Subcutaneous adipose tissue (tissue), 4 donors: Measurements from ENCODE around the gene SEMA3C. TPM values are rescaled to one million over a fixed set of nuclear protein-coding genes. Genes with fewer than 3 reads are reported as not detected.

Experiments
- total RNA-seq, 4 donors: library from RNA; depleted of rRNA; stranded (reverse); fragments of >200 nt; gene quantifications; one replicate each; pipeline ENCODE4 v1.1.0, GENCODE V29; 2016
- TF ChIP-seq, protein P1 (sequence below): fragments of 450-650 bp; IDR thresholded peaks from one replicate; pipeline ENCODE4 v1.5.1; 2016; ENCODE audit warnings: low read depth, mild to moderate bottlenecking, control low read depth, antibody characterized with exemption, moderate library complexity

SEMA3C gene
- total RNA-seq, 4 donors from 2014 or later: 57.3 to 174 (median 96.9) TPM

DNA sequence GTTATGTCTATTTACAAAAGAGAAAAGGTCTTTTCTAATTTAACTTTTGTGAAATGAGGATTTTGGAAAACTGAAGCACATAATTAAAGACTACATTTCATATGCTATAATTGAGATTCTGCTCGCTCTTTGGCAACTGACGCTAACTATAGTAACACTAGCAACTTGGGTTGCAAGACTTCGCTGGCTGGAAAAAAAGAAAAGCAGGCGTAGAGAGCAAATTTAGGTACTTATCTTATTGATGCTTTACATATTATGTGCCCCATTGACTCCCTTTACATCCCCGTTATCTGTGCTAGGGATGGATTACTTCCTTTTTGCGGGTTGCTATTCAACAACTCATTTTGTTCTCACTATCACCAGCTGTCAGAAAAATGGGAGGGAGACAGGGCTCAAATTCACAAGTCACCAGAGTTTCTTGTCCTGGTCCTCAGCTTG, 10.5 kb downstream of the SEMA3C start:
- TF ChIP-seq, protein P1, sequence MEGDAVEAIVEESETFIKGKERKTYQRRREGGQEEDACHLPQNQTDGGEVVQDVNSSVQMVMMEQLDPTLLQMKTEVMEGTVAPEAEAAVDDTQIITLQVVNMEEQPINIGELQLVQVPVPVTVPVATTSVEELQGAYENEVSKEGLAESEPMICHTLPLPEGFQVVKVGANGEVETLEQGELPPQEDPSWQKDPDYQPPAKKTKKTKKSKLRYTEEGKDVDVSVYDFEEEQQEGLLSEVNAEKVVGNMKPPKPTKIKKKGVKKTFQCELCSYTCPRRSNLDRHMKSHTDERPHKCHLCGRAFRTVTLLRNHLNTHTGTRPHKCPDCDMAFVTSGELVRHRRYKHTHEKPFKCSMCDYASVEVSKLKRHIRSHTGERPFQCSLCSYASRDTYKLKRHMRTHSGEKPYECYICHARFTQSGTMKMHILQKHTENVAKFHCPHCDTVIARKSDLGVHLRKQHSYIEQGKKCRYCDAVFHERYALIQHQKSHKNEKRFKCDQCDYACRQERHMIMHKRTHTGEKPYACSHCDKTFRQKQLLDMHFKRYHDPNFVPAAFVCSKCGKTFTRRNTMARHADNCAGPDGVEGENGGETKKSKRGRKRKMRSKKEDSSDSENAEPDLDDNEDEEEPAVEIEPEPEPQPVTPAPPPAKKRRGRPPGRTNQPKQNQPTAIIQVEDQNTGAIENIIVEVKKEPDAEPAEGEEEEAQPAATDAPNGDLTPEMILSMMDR: no peak

DNA sequence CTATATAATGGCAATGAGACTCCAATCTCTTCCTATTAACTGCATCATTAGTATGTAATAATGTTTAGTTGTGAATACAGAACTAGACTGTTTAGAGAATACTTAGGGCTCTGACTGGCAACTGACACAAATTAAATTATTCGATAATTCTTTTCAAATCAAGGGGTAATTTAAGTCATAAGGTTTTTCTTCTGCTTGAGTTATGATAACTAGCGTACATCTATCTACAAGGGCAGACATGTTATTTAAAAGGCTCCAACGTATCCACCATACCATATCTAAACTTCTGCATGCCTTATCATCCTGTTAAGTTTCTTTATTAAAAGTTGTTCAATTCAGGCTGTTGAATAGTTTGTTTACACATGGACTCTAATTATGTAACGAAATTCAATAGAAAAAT, 11.2 kb downstream of the SEMA3C start:
- TF ChIP-seq, protein P1: no peak

DNA sequence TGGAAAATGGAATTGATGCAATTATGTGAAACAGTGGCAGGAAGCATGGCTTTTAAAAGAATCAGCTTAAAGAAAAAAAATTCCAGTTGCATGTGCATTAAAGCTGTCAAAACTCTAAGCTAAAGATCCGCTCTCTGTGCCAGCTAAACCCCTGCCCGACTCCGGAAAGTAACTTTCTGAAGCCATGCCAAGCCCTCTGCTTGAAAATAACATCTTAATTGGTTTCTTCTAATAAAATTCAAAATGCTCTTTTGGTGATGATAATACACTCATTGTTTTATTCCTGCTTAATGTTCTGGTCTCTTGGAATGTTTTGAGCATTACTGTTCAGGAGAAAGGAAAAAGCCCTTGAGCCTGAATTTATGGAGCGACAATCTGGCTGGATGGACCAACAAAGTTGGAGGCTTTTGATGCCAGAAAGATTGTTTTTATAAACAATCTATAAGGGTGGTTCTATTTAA, 11.7 kb downstream of the SEMA3C start:
- TF ChIP-seq, protein P1: no peak

DNA sequence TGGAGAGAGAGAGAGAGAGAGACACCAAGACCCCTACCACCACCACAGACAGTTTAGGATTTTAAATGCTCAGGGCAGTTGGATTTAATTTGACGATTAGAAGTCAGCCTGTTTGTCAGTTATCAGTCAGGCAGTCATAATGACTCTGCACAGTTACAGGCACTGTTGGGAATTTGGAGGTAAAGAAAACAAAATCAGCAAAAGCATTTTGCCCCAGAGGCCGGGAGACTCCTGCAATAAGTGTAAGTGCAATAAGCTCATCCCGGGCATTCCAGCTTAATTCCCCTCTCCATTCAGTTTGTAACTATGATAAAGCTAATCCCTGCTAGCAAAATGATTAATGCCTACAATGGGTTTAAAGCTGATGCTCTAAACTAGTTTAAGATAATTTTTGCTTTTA, 13.5 kb downstream of the SEMA3C start:
- TF ChIP-seq, protein P1: no peak

DNA sequence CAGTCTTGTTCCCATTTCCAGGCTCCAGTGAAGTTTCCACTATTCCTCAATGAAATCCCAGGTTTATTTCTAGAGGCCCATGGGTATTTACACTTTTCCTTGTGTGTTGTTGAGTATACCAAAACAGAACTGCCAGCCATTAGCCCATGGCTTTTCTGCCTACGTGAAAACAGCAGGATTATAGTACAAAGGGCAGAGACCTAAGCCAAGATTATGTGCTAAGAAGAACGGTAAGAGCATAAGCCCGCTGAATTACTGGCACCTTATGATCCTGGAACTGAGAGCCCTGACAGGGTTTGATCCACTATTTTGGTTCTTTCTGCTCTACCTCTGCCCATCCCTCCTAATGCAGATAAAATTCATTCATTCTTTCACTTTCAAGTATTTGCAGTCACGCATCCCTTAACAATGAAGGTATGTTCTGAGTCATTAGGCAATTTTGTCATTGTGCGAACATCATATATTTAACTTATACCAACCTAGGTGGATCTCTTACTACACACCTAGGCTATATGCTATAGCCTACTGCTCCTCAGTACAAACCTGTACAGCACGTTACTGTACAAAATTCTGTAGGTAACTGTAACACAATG, 16.0 kb downstream of the SEMA3C start:
- TF ChIP-seq, protein P1: no peak

DNA sequence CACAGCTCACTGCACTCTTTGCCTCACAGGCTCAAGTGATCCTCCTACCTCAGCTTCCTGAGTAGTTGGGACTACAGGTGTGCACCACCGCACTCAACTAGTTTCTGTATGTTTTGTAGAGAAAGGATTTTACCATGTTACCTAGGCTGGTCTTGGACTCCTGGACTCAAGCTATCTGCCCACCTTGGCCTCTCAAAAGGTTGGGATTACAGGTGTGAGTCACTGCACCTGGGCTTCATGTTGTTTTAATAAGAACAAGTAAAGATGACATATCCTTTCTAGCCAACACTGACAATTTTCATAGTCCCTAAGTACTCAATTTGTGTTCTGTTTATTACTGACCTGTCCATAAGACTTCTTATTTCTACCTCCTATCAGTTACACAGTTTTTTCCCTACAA, 16.8 kb downstream of the SEMA3C start:
- TF ChIP-seq, protein P1: no peak

DNA sequence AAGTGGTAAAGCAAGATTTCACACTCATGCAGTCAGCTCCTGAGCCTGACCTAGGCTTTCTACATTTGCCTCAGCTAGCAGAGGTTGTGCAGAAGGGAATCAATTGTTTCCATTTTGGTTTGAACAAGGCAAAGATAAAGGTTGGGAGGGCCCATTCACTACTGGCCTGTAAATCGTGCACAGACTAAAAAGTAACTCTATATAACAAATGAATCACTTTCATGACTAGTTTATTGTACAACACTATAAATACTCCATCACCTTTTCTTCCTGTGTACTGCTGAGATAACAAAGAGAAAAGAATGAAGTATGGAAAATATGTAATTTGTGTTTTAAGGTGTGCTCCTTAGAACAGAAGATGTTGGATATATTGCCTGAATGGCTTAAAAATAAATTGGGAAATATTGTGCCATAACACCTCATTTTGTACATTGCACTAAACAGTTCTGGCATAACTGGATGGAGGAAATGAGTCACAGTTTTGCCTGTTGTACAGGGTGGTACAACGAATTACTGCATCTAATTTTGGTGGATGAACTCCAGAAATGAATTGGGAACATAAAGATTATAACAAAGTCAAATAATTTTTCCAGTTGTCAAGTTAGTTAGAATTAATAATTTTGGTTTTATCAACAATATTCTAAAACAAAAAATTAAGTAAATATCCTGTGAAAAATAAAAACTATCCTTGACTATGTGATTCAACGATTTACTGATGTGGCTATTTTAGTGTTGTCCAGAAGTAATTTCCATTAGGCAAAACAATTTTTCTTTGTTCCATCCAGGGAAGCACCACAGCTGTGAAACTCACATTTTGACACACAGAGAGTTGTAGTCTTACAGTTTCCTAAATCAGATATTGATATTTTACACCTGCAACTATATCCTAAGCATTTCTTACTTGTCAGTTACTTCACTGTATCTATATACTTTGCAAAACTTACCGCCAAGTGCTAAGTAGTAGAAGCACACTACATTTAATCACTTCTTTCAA, 18.0 kb downstream of the SEMA3C start:
- TF ChIP-seq, protein P1: no peak
